Upper lobe of left lung (tissue), 4 donors: ENCODE data around the gene SNX30.

Source experiments
- CTCF ChIP-seq, 6 experiments: fragments of 450-650 bp in 4 of 6; fragments of 200-600 bp in 2 of 6; sonication (generic) in 2 of 6; IDR thresholded peaks; one replicate each; pipeline ENCODE4 v1.5.1; 2016 to 2019; ENCODE audit warnings: antibody characterized with exemption in 6 of 6
- EP300 ChIP-seq, 4 donors: sonication (generic); formaldehyde crosslinking; IDR thresholded peaks; one replicate each; pipeline ENCODE4 v1.5.1; 2017; ENCODE audit warnings: antibody characterized with exemption in 4 of 4, control low read depth in 2 of 4
- POLR2A ChIP-seq, 4 donors: fragments of 450-650 bp; IDR thresholded peaks; one replicate each; pipeline ENCODE4 v1.5.1; 2016 to 2017; ENCODE audit warnings: antibody characterized with exemption in 4 of 4, mild to moderate bottlenecking in 2 of 4
- POLR2AphosphoS5 ChIP-seq, 2 donors: sonication (generic); formaldehyde crosslinking; IDR thresholded peaks; one replicate each; pipeline ENCODE4 v1.5.1; 2017; ENCODE audit warnings: antibody characterized with exemption in 2 of 2

- TF ChIP-seq CTCF (IDR thresholded peaks at IDR 0.05) = no peak
- TF ChIP-seq EP300 (IDR thresholded peaks at IDR 0.05) = no peak
- TF ChIP-seq POLR2A (IDR thresholded peaks at IDR 0.05) = no peak
- no peak for TF ChIP-seq POLR2AphosphoS5 (IDR thresholded peaks at IDR 0.05)
These were observed 120.0 kb downstream of the SNX30 start for GRCh38 chr9:112870556-112870955.
